RWPE1 (cell line): ENCODE measurements around the gene MUC2.

ENCODE experiments used
- CTCF ChIA-PET: fragments of 350-600 bp; sonication (Branson Sonifier 250); formaldehyde crosslinking; extraction: SDS; loops from one replicate; lab custom pipeline; 2021; lab: Yijun Ruan, JAX
- POLR2A ChIA-PET: fragments of 400-600 bp; formaldehyde crosslinking; extraction: SDS; loops from one replicate; lab custom pipeline; 2020; ENCODE audit warnings: antibody characterized with exemption; ENCODE audit not compliant: low non-redundant PET; lab: Yijun Ruan, JAX
- DNase-seq: peaks from one replicate; pipeline ENCODE4 v3.0.0; 2012; ENCODE audit warnings: low spot score
- H3K27ac ChIP-seq: fragments of 450-650 bp; 2 replicates; pipeline ENCODE4 v1.5.1; 2017
- CTCF ChIP-seq: fragments of 450-650 bp; conservative IDR thresholded peaks from 2 replicates; pipeline ENCODE4 v1.5.1; 2017; ENCODE audit warnings: low read depth, mild to moderate bottlenecking

The MUC2 gene

GRCh38 chr11:1078191-1078601 lies 3.5 kb downstream of the MUC2 start:
- ChIA-PET CTCF (no interaction called here), POLR2A (interaction anchor here (0.6 kb wide), 1 partner anchor 235 kb away, joined by 3 read pairs; no protein-coding TSS in a partner anchor)
- no peak for DNase-seq
- no peak for TF ChIP-seq CTCF
- no peak overlapping the region for H3K27ac ChIP-seq

- CTCF ChIA-PET: no interaction called here
- TF ChIP-seq CTCF: no peak
Measured at GRCh38 chr11:1081601-1082311, 7.1 kb downstream of the MUC2 start.

GRCh38 chr11:1082346-1082727 lies 7.7 kb downstream of the MUC2 start:
- DNase-seq: no peak
- H3K27ac ChIP-seq: no peak overlapping the region
- ChIA-PET POLR2A (no interaction called here), CTCF (no interaction called here)
- no peak for TF ChIP-seq CTCF

More at GRCh38 chr11:1081601-1082311, 7.1 kb downstream of the MUC2 start:
- no peak overlapping the region for H3K27ac ChIP-seq
- no peak for DNase-seq
- POLR2A ChIA-PET: no interaction called here

GRCh38 chr11:1082728-1083620 lies 8.3 kb downstream of the MUC2 start:
- H3K27ac ChIP-seq: no peak overlapping the region
- POLR2A ChIA-PET: no interaction called here
- no peak for TF ChIP-seq CTCF
- CTCF ChIA-PET: interaction anchor here (0.6 kb wide), 1 partner anchor 1863 kb away, joined by 4 read pairs; no protein-coding TSS in a partner anchor
- no peak for DNase-seq

GRCh38 chr11:1083621-1084551 lies 9.2 kb downstream of the MUC2 start:
- no peak overlapping the region for H3K27ac ChIP-seq
- ChIA-PET CTCF (no interaction called here), POLR2A (no interaction called here)
- TF ChIP-seq CTCF: no peak
- no peak for DNase-seq
